Glutamatergic neuron (in vitro differentiated cells): ENCODE measurements around the gene TEPSIN. TPM values are rescaled to one million over a fixed set of nuclear protein-coding genes. Genes with fewer than 3 reads are reported as not detected.

ENCODE experiments used
- DNase-seq: peaks from one replicate; pipeline ENCODE4 v3.0.0; 2022
- H3K27ac Mint-ChIP-seq: one replicate; pipeline ENCODE4 v1.8.0; 2020; ENCODE audit warnings: mild to moderate bottlenecking, mixed read lengths, inconsistent platforms; ENCODE audit not compliant: unreplicated experiment
- H3K27me3 Mint-ChIP-seq: one replicate; pipeline ENCODE4 v1.8.0; 2020; ENCODE audit warnings: mild to moderate bottlenecking, moderate library complexity, mixed read lengths, inconsistent platforms; ENCODE audit not compliant: unreplicated experiment
- H3K36me3 Mint-ChIP-seq: one replicate; pipeline ENCODE4 v1.8.0; 2020; ENCODE audit warnings: mild to moderate bottlenecking, mixed read lengths, inconsistent platforms; ENCODE audit not compliant: unreplicated experiment
- H3K4me1 Mint-ChIP-seq: one replicate; pipeline ENCODE4 v1.8.0; 2020; ENCODE audit warnings: mild to moderate bottlenecking, low read depth, mixed read lengths, inconsistent platforms; ENCODE audit not compliant: unreplicated experiment
- H3K4me3 Mint-ChIP-seq: one replicate; pipeline ENCODE4 v1.8.0; 2020; ENCODE audit warnings: mild to moderate bottlenecking, mixed read lengths, inconsistent platforms; ENCODE audit not compliant: unreplicated experiment
- H3K9me3 Mint-ChIP-seq: one replicate; pipeline ENCODE4 v1.8.0; 2020; ENCODE audit warnings: mild to moderate bottlenecking, moderate library complexity, mixed read lengths, inconsistent platforms; ENCODE audit not compliant: unreplicated experiment
- total RNA-seq: library from RNA; stranded (reverse); fragmentation: NEBNext Ultra II Directional; extraction: Animal tissue kit (Norgen Biotek cat#: 25700); gene quantifications from one replicate; pipeline ENCODE4 v1.2.1, GENCODE V29; 2021; ENCODE audit not compliant: unreplicated experiment
- TF ChIP-seq, protein P1 (sequence below): fragments of 200-600 bp; sonication (generic); IDR thresholded peaks from one replicate; pipeline ENCODE4 v1.5.0; 2021; ENCODE audit not compliant: partially characterized antibody, unreplicated experiment

Gene TEPSIN
- total RNA-seq, 1 donor from 2014 or later = 85.7 TPM

DNA sequence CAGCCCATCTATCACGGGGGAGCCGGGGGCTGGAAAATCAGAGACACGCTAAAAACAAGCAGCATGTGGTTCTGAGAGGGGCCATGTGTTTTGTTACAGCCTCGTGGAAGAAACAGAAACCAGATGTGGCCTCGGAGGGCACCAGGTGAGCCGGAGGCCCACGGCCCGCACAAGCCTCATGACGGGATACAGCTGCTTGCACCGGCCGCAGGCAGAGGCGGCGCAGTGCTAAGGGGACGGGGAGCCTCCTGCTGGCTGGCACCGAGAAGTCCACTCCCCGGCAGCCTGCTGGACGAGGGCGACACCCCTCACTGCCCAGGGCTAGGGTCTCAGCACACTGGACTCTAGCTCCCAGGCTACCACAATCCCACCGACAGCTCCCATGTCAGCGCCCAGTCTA is 19.4 kb upstream of the TEPSIN start:
- no peaks in the 10 kb centered on the region for H3K36me3 Mint-ChIP-seq
- H3K9me3 Mint-ChIP-seq = peaks cover 15% of the 10 kb centered on the region
- H3K27me3 Mint-ChIP-seq = peaks cover 8% of the 10 kb centered on the region
- no peak overlapping the region for H3K27ac Mint-ChIP-seq
- no peak for DNase-seq
- no peak overlapping the region for H3K4me3 Mint-ChIP-seq
- peaks cover 21% of the 10 kb centered on the region for H3K4me1 Mint-ChIP-seq
- TF ChIP-seq, protein P1, sequence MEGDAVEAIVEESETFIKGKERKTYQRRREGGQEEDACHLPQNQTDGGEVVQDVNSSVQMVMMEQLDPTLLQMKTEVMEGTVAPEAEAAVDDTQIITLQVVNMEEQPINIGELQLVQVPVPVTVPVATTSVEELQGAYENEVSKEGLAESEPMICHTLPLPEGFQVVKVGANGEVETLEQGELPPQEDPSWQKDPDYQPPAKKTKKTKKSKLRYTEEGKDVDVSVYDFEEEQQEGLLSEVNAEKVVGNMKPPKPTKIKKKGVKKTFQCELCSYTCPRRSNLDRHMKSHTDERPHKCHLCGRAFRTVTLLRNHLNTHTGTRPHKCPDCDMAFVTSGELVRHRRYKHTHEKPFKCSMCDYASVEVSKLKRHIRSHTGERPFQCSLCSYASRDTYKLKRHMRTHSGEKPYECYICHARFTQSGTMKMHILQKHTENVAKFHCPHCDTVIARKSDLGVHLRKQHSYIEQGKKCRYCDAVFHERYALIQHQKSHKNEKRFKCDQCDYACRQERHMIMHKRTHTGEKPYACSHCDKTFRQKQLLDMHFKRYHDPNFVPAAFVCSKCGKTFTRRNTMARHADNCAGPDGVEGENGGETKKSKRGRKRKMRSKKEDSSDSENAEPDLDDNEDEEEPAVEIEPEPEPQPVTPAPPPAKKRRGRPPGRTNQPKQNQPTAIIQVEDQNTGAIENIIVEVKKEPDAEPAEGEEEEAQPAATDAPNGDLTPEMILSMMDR = peak; percentile 4

DNA sequence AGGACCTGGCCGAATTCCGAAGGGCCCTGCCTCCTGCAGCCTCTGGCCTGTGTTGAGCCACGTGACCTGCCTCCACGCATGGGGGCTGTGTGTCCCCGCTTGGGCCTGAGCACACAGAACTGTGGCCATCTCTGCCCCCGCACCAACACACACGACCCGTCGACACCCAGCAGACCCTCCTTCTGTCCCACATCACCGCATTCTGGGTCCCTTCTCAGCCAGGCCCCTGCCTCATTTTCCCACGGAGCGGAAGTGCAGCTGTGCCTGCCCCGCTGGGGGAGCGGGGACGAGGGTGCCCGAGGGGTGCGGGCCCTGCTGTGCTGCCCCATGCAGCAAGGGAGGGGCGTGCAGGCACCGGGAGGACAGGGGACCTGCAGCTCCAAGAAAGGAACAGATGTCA is 18.7 kb upstream of the TEPSIN start:
- TF ChIP-seq, protein P1 = no peak
- Mint-ChIP-seq H3K27ac (no peak overlapping the region), H3K4me1 (peaks cover 27% of the 10 kb centered on the region), H3K36me3 (no peaks in the 10 kb centered on the region), H3K27me3 (peaks cover 12% of the 10 kb centered on the region), H3K4me3 (no peak overlapping the region), H3K9me3 (peaks cover 18% of the 10 kb centered on the region)
- no peak for DNase-seq

DNA sequence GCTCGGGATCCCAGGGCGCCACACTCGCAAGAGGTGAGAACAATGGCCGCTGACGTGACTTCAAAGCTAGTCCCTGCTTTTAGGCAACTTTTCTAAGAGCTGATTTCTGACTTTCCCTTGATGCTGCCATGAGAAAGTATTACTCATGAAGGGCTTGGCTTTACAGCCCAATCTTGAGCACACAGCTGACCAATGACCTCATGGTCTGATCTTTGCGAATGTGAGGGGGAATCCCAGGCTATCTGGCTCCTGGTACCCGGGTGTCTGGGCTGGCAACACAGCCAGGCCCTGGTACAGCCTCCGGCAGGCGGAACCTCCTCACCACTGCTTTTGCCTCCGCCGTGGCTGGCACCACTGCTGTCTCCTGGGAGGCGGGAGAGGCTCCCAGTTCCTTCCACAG is 17.8 kb upstream of the TEPSIN start:
- TF ChIP-seq, protein P1 = no peak
- H3K27me3 Mint-ChIP-seq = peaks cover 21% of the 10 kb centered on the region
- H3K4me1 Mint-ChIP-seq = peaks cover 27% of the 10 kb centered on the region
- peaks cover 24% of the 10 kb centered on the region for H3K9me3 Mint-ChIP-seq
- H3K4me3 Mint-ChIP-seq = no peak overlapping the region
- H3K36me3 Mint-ChIP-seq = no peaks in the 10 kb centered on the region
- H3K27ac Mint-ChIP-seq = no peak overlapping the region
- no peak for DNase-seq

DNA sequence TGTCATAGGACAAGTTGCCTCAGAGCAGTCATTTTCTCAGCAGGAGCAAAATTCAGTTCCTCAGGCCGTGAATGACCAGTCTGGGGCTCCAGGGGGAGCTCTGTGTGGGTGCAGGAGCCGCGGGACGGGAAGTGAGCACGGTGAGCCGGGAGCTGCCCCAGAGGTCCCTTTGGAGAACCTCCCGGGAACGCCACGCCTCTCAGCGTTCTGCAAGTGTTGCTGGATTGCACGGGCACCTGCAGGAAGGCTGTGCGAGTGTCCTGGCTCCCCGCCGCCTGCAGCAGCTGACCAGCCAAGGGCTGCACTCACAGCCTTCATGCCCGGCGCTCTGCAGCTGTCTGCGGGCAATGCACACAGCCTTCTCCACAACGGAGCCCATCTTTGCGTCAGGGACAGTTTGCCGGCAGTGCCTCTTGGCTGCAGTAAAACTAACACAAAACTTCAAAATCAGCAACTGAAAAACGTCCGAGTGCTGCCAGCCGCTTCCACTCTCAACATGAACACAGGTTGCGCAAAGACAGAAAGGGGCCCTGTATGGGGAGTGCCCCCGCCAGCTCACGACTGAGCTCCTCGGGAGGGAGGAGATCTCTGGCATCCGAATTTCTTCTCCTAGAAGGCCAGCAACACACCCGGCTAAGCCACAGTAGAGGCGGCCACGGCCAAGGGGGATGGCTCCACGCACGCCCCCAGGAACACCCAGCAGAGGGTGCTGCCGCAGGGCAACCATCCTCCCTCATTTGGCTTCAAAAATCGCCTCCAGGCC is 16.3 kb upstream of the TEPSIN start:
- H3K36me3 Mint-ChIP-seq = no peaks in the 10 kb centered on the region
- peaks cover 26% of the 10 kb centered on the region for H3K27me3 Mint-ChIP-seq
- peak overlapping the region; percentile 90 for H3K27ac Mint-ChIP-seq
- peak; percentile 73 for DNase-seq
- peaks cover 26% of the 10 kb centered on the region for H3K9me3 Mint-ChIP-seq
- H3K4me1 Mint-ChIP-seq = peaks cover 34% of the 10 kb centered on the region
- TF ChIP-seq, protein P1 = peak; percentile 27
- peak overlapping the region; percentile 50 for H3K4me3 Mint-ChIP-seq

DNA sequence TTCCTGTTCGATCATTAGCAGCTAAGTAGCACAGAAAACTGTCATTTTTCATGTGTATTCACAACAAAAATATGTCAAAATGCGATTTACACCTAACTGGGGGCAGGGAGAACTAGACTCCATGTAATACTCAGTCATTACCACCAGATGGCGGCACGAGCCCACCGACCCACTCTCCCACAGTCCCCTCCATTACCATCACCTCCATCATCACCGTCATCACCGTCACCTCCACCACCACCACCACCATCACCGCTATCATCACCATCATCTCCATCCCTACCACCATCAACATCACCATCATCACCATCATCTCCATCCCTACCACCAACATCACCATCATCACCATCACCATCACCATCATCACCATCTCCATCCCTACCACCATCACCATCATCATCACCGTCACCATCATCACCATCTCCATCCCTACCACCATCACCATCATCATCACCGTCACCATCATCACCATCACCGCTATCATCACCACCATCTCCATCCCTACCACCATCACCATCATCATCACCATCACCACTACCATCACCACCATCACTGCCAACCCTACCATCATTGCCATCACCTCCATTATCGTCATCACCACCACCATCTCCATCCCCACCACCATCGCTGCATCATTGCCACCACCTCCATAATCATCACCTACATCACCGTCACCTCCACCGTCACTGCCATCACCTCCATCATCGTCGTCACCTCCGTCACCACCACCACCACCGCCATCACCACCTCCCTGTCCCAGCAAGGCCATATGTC is 14.7 kb upstream of the TEPSIN start:
- H3K4me1 Mint-ChIP-seq = peaks cover 37% of the 10 kb centered on the region
- peak overlapping the region; percentile 83 for H3K4me3 Mint-ChIP-seq
- DNase-seq = peak; percentile 68
- peaks cover 24% of the 10 kb centered on the region for H3K9me3 Mint-ChIP-seq
- TF ChIP-seq, protein P1 = peak; percentile 92
- no peaks in the 10 kb centered on the region for H3K36me3 Mint-ChIP-seq
- H3K27me3 Mint-ChIP-seq = peaks cover 26% of the 10 kb centered on the region
- peak overlapping the region; percentile 100 for H3K27ac Mint-ChIP-seq
